Trophoblast cell (in vitro differentiated cells and primary cell): ENCODE data around the gene PNPLA7.

Experiments used
- DNase-seq, 2 donors: peaks; one replicate each; pipeline ENCODE4 v3.0.0-alpha.2; 2016
- H2AFZ ChIP-seq: 2 replicates; pipeline ENCODE4 v1.6.1; 2013; ENCODE audit warnings: low read length, moderate library complexity, mild to moderate bottlenecking; ENCODE audit not compliant: insufficient read depth, poor library complexity
- H2AK5ac ChIP-seq: 2 replicates; pipeline ENCODE4 v1.6.1; 2013; ENCODE audit warnings: mild to moderate bottlenecking, low read length
- H2BK120ac ChIP-seq: 2 replicates; pipeline ENCODE4 v1.6.1; 2013; ENCODE audit warnings: low read length, mild to moderate bottlenecking, moderate library complexity; ENCODE audit not compliant: insufficient read depth, poor library complexity
- H2BK12ac ChIP-seq: 2 replicates; pipeline ENCODE4 v1.6.1; 2013; ENCODE audit warnings: mild to moderate bottlenecking, low read length, moderate library complexity
- H2BK5ac ChIP-seq: 2 replicates; pipeline ENCODE4 v1.6.1; 2013; ENCODE audit warnings: low read length, low read depth, moderate library complexity, mild to moderate bottlenecking; ENCODE audit not compliant: poor library complexity
- H3K14ac ChIP-seq: 2 replicates; pipeline ENCODE4 v1.6.1; 2013; ENCODE audit warnings: mild to moderate bottlenecking, low read length
- H3K18ac ChIP-seq: 2 replicates; pipeline ENCODE4 v1.6.1; 2013; ENCODE audit warnings: mild to moderate bottlenecking, low read length
- H3K23ac ChIP-seq: 2 replicates; pipeline ENCODE4 v1.6.1; 2013; ENCODE audit warnings: low read length
- H3K27ac ChIP-seq: 2 replicates; pipeline ENCODE4 v1.5.1; 2013; ENCODE audit warnings: low read depth, mild to moderate bottlenecking, inconsistent platforms, low read length, moderate library complexity
- H3K27me3 ChIP-seq: 2 replicates; pipeline ENCODE4 v1.6.1; 2013; ENCODE audit warnings: inconsistent platforms, mild to moderate bottlenecking, low read length, moderate library complexity; ENCODE audit not compliant: insufficient read depth
- H3K36me3 ChIP-seq, 2 experiments: 1 replicate in 1 of 2; 2 replicates in 1 of 2; pipeline ENCODE4 v1.6.1; 2013; ENCODE audit warnings: low read length in 2 of 2, mild to moderate bottlenecking in 2 of 2, moderate library complexity in 1 of 2; ENCODE audit not compliant: insufficient read depth in 2 of 2, control insufficient read depth in 1 of 2
- H3K4ac ChIP-seq: 2 replicates; pipeline ENCODE4 v1.6.1; 2013; ENCODE audit warnings: low read depth, mild to moderate bottlenecking, low read length, moderate library complexity
- H3K4me1 ChIP-seq, 2 experiments: 1 replicate in 1 of 2; 2 replicates in 1 of 2; pipeline ENCODE4 v1.6.1; 2013; ENCODE audit warnings: low read length in 2 of 2, mild to moderate bottlenecking in 2 of 2, moderate library complexity in 1 of 2; ENCODE audit not compliant: insufficient read depth in 2 of 2, control insufficient read depth in 1 of 2
- H3K4me2 ChIP-seq: 2 replicates; pipeline ENCODE4 v1.6.1; 2013; ENCODE audit warnings: inconsistent platforms, mild to moderate bottlenecking, low read length, moderate library complexity
- H3K4me3 ChIP-seq: 2 replicates; pipeline ENCODE4 v1.5.1; 2013; ENCODE audit warnings: mild to moderate bottlenecking, low read depth, low read length, inconsistent platforms
- H3K79me1 ChIP-seq: one replicate; pipeline ENCODE4 v1.6.1; 2013; ENCODE audit warnings: low read length
- H3K79me2 ChIP-seq: 2 replicates; pipeline ENCODE4 v1.6.1; 2013; ENCODE audit warnings: low read length, mild to moderate bottlenecking; ENCODE audit not compliant: control insufficient read depth, insufficient read depth, poor library complexity
- H3K9ac ChIP-seq: 2 replicates; pipeline ENCODE4 v1.6.1; 2013; ENCODE audit warnings: mild to moderate bottlenecking, low read length
- H3K9me3 ChIP-seq: 2 replicates; pipeline ENCODE4 v1.6.1; 2013; ENCODE audit warnings: low read depth, mild to moderate bottlenecking, control low read depth, inconsistent platforms, low read length; ENCODE audit not compliant: insufficient read depth
- H4K12ac ChIP-seq: 2 replicates; pipeline ENCODE4 v1.6.1; 2013; ENCODE audit warnings: low read depth, mild to moderate bottlenecking, low read length, moderate library complexity
- H4K8ac ChIP-seq: 2 replicates; pipeline ENCODE4 v1.6.1; 2013; ENCODE audit warnings: low read depth, mild to moderate bottlenecking, low read length, moderate library complexity
- H4K91ac ChIP-seq: one replicate; pipeline ENCODE4 v1.6.1; 2013; ENCODE audit warnings: low read depth, mild to moderate bottlenecking, low read length, moderate library complexity
- WGBS: extraction: QIAGEN DNeasy Blood & Tissue Kit; methylation state at CpG from one replicate; pipeline ENCODE4 v1.1.7; 2013; ENCODE audit warnings: missing lambda C conversion rate; ENCODE audit not compliant: insufficient read length, insufficient coverage; ENCODE audit errors: extremely low coverage; 5-methylcytosine and 5-hydroxymethylcytosine counted together

Gene PNPLA7

GRCh38 chr9:137494104-137494544, 56.1 kb downstream of the PNPLA7 start:
- WGBS, result no CpG with 5 or more reads among the region's 13 CpGs

GRCh38 chr9:137493364-137494103, 56.7 kb downstream of the PNPLA7 start:
- no peak for DNase-seq
- Histone ChIP-seq H3K27ac (no peak overlapping the region), H3K79me1 (no peaks in the 10 kb centered on the region), H3K23ac (no peak overlapping the region), H4K91ac (no peak overlapping the region), H3K4me1 (no peaks in the 10 kb centered on the region), H3K4me2 (no peak overlapping the region), H2AK5ac (no peak overlapping the region), H2BK120ac (no peak overlapping the region), H3K36me3 (no peaks in the 10 kb centered on the region), H2AFZ (no peak overlapping the region), H3K27me3 (no peaks in the 10 kb centered on the region), H4K12ac (no peak overlapping the region), H3K9ac (no peak overlapping the region), H3K14ac (no peak overlapping the region), H3K9me3 (peaks cover 8% of the 10 kb centered on the region), H3K79me2 (no peaks in the 10 kb centered on the region), H2BK12ac (no peak overlapping the region), H3K18ac (no peak overlapping the region), H3K4me3 (no peak overlapping the region), H4K8ac (no peak overlapping the region), H2BK5ac (no peak overlapping the region), H3K4ac (no peak overlapping the region)
- WGBS, result no CpG with 5 or more reads among the region's 16 CpGs

More at GRCh38 chr9:137494104-137494544, 56.1 kb downstream of the PNPLA7 start:
- no peaks in the 10 kb centered on the region for H3K79me2 ChIP-seq
- no peak overlapping the region for H4K12ac ChIP-seq
- H3K9ac ChIP-seq, result no peak overlapping the region
- DNase-seq, result no peak
- H4K91ac ChIP-seq, result no peak overlapping the region
- no peaks in the 10 kb centered on the region for H3K36me3 ChIP-seq
- H2BK12ac ChIP-seq, result no peak overlapping the region
- no peak overlapping the region for H2BK120ac ChIP-seq
- H3K4me1 ChIP-seq, result no peaks in the 10 kb centered on the region
- no peak overlapping the region for H2BK5ac ChIP-seq
- H3K4me3 ChIP-seq, result no peak overlapping the region
- H3K9me3 ChIP-seq, result peaks cover 13% of the 10 kb centered on the region
- H3K18ac ChIP-seq, result no peak overlapping the region
- no peak overlapping the region for H3K14ac ChIP-seq
- H3K4me2 ChIP-seq, result no peak overlapping the region
- H2AFZ ChIP-seq, result no peak overlapping the region
- H3K27ac ChIP-seq, result no peak overlapping the region
- H3K4ac ChIP-seq, result no peak overlapping the region
- no peaks in the 10 kb centered on the region for H3K27me3 ChIP-seq
- no peaks in the 10 kb centered on the region for H3K79me1 ChIP-seq
- H4K8ac ChIP-seq, result no peak overlapping the region
- H2AK5ac ChIP-seq, result no peak overlapping the region
- H3K23ac ChIP-seq, result no peak overlapping the region

GRCh38 chr9:137492464-137493363, 57.5 kb downstream of the PNPLA7 start:
- Histone ChIP-seq H3K36me3 (no peaks in the 10 kb centered on the region), H4K8ac (no peak overlapping the region), H3K4me1 (no peaks in the 10 kb centered on the region), H4K91ac (no peak overlapping the region), H3K27ac (no peak overlapping the region), H4K12ac (no peak overlapping the region), H3K27me3 (no peaks in the 10 kb centered on the region), H2AK5ac (no peak overlapping the region), H2BK12ac (no peak overlapping the region), H3K14ac (no peak overlapping the region), H3K9ac (no peak overlapping the region), H2AFZ (no peak overlapping the region), H3K18ac (no peak overlapping the region), H2BK5ac (no peak overlapping the region), H2BK120ac (no peak overlapping the region), H3K79me2 (no peaks in the 10 kb centered on the region), H3K4ac (no peak overlapping the region), H3K23ac (no peak overlapping the region), H3K79me1 (no peaks in the 10 kb centered on the region), H3K4me2 (no peak overlapping the region), H3K4me3 (no peak overlapping the region), H3K9me3 (peaks cover 8% of the 10 kb centered on the region)
- WGBS, result no CpG with 5 or more reads among the region's 20 CpGs
- peak in 1 of 2 donors; percentile 4 for DNase-seq

GRCh38 chr9:137491735-137492432, 58.3 kb downstream of the PNPLA7 start:
- Histone ChIP-seq H3K14ac (no peak overlapping the region), H3K4me3 (no peak overlapping the region), H3K4me2 (no peak overlapping the region), H3K79me1 (no peaks in the 10 kb centered on the region), H3K79me2 (no peaks in the 10 kb centered on the region), H2BK12ac (no peak overlapping the region), H2BK120ac (no peak overlapping the region), H4K12ac (no peak overlapping the region), H2AFZ (no peak overlapping the region), H3K4ac (no peak overlapping the region), H3K9ac (no peak overlapping the region), H3K9me3 (peaks cover 8% of the 10 kb centered on the region), H4K91ac (no peak overlapping the region), H2BK5ac (no peak overlapping the region), H2AK5ac (no peak overlapping the region), H3K18ac (no peak overlapping the region), H3K4me1 (no peaks in the 10 kb centered on the region), H3K23ac (no peak overlapping the region), H4K8ac (no peak overlapping the region), H3K27ac (no peak overlapping the region), H3K36me3 (no peaks in the 10 kb centered on the region), H3K27me3 (no peaks in the 10 kb centered on the region)
- no CpG with 5 or more reads among the region's 13 CpGs for WGBS
- no peak for DNase-seq
